ENCODE data around the gene SPPL3. TPM values are rescaled to one million over a fixed set of nuclear protein-coding genes. Genes with fewer than 3 reads are reported as not detected.

Gene SPPL3
- total and polyA plus RNA-seq, 10 donors: 9.0 to 76.9 (median 44.0) TPM

DNA sequence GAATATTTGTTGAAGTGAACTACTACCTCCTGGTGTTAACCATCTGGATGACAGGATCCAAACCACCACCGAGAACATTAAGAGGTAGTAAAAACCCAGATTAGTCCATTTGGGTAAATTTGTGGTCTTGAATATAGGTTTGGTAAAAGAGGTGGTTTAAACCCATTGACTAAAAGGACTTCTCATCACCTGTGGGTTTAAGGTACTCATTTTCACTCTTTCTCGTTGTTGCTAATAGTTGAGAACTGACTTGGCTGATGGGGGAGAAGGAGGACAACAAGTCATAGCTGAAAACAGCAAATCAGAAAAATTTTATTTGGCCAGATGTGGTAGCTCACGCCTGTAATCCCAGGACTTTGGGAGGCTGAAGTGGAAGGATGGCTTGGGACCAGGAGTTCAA is 119.4 kb downstream of the SPPL3 start:
- intact Hi-C loops (cut with DNase I; ENCODE audit: low total_unique reads): no loop called here
- TF ChIP-seq POLR2AphosphoS5 (IDR thresholded peaks at IDR 0.05) (no peak), POLR2A (IDR thresholded peaks at IDR 0.05) (no peak)
- TF ChIP-seq, protein P1, sequence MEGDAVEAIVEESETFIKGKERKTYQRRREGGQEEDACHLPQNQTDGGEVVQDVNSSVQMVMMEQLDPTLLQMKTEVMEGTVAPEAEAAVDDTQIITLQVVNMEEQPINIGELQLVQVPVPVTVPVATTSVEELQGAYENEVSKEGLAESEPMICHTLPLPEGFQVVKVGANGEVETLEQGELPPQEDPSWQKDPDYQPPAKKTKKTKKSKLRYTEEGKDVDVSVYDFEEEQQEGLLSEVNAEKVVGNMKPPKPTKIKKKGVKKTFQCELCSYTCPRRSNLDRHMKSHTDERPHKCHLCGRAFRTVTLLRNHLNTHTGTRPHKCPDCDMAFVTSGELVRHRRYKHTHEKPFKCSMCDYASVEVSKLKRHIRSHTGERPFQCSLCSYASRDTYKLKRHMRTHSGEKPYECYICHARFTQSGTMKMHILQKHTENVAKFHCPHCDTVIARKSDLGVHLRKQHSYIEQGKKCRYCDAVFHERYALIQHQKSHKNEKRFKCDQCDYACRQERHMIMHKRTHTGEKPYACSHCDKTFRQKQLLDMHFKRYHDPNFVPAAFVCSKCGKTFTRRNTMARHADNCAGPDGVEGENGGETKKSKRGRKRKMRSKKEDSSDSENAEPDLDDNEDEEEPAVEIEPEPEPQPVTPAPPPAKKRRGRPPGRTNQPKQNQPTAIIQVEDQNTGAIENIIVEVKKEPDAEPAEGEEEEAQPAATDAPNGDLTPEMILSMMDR (IDR thresholded peaks at IDR 0.05 in 8 of 11, conservative IDR thresholded peaks at IDR 0.05 in 3 of 11): no peak

DNA sequence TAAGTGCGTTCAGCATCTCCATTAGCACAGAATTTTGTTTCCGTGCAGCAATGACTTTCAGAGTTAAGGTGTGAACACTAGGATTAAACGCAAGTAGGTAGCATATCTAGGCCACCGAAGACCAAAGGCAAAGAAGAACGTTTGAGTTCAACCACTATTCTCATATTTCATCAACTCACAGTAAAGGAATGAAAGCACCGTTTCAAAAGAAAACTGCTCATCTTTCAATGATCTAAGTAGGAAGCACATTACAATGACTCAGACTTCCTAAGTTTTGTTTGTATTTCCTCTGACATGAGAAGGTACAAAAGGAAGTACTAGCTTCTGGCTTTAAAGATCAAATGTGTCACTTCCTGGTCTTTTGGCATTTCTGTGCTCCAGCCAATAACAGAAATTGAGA is 121.0 kb downstream of the SPPL3 start:
- peaks cover 0 to 33% (median 15%) of the 10 kb centered on the region in 6 donors for H3K4me1 ChIP-seq
- peak overlapping the region in 1 of 8 donors; percentile 21 for H3K4me3 ChIP-seq
- WGBS, 5 donors: 42 to 61% (median 58%) methylated on average over 6 of the region's 6 CpGs
- peaks cover 3 to 72% (median 27%) of the 10 kb centered on the region in 6 donors for H3K36me3 ChIP-seq
- H3K9me3 ChIP-seq: no peaks in the 10 kb centered on the region
- DNase-seq: no peak
- peak overlapping the region; percentile 5 to 80 (median 64) for H3K27ac ChIP-seq
- intact Hi-C loops (cut with DNase I; ENCODE audit: low total_unique reads): no loop called here
- H3K27me3 ChIP-seq (replicated peaks in 1 of 7): no peaks in the 10 kb centered on the region
- TF ChIP-seq, protein P1 (IDR thresholded peaks at IDR 0.05 in 8 of 11, conservative IDR thresholded peaks at IDR 0.05 in 3 of 11): no peak
- no peak for TF ChIP-seq POLR2AphosphoS5 (IDR thresholded peaks at IDR 0.05)
- no peak for TF ChIP-seq POLR2A (IDR thresholded peaks at IDR 0.05)

More for the DNA sequence above, 119.4 kb downstream of the SPPL3 start:
- no peaks in the 10 kb centered on the region for H3K9me3 ChIP-seq
- peaks cover 0 to 33% (median 15%) of the 10 kb centered on the region in 6 donors for H3K4me1 ChIP-seq
- DNase-seq: no peak
- no peaks in the 10 kb centered on the region for H3K27me3 ChIP-seq (replicated peaks in 1 of 7)
- peak overlapping the region in 1 of 8 donors; percentile 80 for H3K27ac ChIP-seq
- 85 to 91% (median 90%) methylated on average over 3 of the region's 3 CpGs for WGBS, 5 donors
- H3K36me3 ChIP-seq: peaks cover 3 to 69% (median 21%) of the 10 kb centered on the region in 6 donors
- H3K4me3 ChIP-seq: no peak overlapping the region

DNA sequence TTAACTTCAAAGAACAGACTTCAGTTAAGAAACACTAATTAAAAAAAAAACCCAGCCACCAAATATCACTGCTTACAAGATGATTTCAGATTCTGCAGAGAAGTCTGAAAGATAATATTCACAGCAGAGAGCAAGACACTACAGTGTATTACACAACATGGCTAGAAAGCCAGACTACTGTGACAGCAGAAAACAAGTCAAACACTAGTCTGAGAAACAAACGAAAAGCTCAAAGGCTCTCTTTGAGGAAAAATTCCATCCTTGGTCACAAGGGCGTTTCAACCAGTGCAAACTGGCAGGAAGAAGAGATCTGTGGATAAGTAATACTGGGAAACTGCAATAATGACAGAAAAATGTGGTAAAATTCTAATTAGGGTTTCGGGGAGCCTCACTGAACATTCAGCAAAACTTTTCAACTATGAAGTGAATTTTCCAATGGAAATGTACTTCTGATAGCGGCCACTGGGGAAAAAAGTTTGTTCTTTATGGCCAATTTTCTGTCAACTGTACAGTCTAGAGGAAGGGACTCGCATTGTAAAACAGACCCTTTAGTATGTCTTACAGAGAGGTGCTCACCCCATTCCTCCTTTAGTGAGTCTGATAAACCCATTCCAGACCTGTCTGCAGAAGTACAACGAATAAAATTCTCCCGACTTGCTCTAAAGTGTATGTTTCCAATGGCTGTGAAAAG is 128.2 kb downstream of the SPPL3 start:
- intact Hi-C loops (cut with DNase I; ENCODE audit: low total_unique reads): no loop called here
- TF ChIP-seq, protein P1 (IDR thresholded peaks at IDR 0.05 in 8 of 11, conservative IDR thresholded peaks at IDR 0.05 in 3 of 11): no peak
- TF ChIP-seq POLR2A (IDR thresholded peaks at IDR 0.05): no peak
- TF ChIP-seq POLR2AphosphoS5 (IDR thresholded peaks at IDR 0.05): no peak
- DNase-seq: no peak
- Histone ChIP-seq H3K4me1 (peaks cover 0 to 25% (median 9%) of the 10 kb centered on the region in 6 donors), H3K36me3 (peaks cover 0 to 97% (median 20%) of the 10 kb centered on the region in 6 donors), H3K27me3 (replicated peaks in 1 of 7) (no peaks in the 10 kb centered on the region), H3K9me3 (no peaks in the 10 kb centered on the region), H3K4me3 (no peak overlapping the region), H3K27ac (no peak overlapping the region)
- WGBS, 5 donors: 90 to 95% (median 93%) methylated on average over 7 of the region's 7 CpGs

DNA sequence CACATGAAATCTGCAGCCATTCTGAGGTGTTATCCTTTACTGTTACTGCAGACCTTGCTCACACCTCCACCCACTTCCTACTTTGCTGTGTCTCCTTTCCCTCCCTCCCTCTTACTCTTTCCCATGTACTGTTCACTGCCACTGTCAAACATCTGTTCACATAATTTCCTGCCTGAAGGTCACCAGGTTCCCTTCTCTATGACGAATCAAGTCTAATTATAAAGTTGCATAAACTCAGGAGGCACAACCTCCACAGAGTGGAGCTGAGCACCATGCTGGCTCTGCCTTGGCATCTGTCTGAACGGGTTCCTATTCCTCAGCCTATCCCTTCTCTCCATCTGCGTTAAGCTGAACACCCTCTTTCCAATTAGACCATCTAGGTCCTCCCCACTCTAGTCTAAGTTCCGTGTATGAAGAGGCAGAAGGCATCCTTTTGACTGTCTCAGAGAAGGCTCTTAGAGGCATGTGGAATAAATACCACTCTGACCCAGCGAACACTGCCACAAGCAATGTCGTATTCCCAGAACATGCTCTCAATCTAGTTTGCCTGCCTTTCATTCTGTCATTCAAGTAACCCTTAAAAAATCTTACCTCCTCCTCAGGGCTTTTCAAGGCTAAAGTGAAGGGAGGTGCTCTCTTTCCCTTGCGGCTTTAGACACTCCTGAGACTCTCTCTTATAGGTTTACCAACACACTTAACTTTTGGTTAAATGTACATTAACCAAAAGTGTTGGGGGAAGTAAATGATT is 129.8 kb downstream of the SPPL3 start:
- no peaks in the 10 kb centered on the region for H3K9me3 ChIP-seq
- peaks cover 0 to 97% (median 16%) of the 10 kb centered on the region in 6 donors for H3K36me3 ChIP-seq
- H3K27me3 ChIP-seq (replicated peaks in 1 of 7): no peaks in the 10 kb centered on the region
- intact Hi-C loops (cut with DNase I; ENCODE audit: low total_unique reads): no loop called here
- 66 to 77% (median 71%) methylated on average over 7 of the region's 7 CpGs for WGBS, 5 donors
- H3K27ac ChIP-seq: peak overlapping the region in 2 of 8 donors; percentile 4 to 36
- H3K4me1 ChIP-seq: peaks cover 0 to 25% (median 9%) of the 10 kb centered on the region in 6 donors
- peak in 1 of 3 donors; percentile 21 for TF ChIP-seq POLR2AphosphoS5 (IDR thresholded peaks at IDR 0.05)
- TF ChIP-seq, protein P1 (IDR thresholded peaks at IDR 0.05 in 8 of 11, conservative IDR thresholded peaks at IDR 0.05 in 3 of 11): no peak
- no peak for TF ChIP-seq POLR2A (IDR thresholded peaks at IDR 0.05)
- DNase-seq: no peak
- no peak overlapping the region for H3K4me3 ChIP-seq
